NCI-H2107 treated with DMSO at 0.1 percent for 48 hours (cell line): ENCODE data around the gene PTH2R.
"Not testable (repeated sequence)": the region's sequence is repeated elsewhere in the genome, so short reads cannot be mapped to it uniquely, and the experiment has no call there.

Experiments used
- DNase-seq: peaks from one replicate; lab custom pipeline; 2025; ENCODE audit not compliant: unreplicated experiment; lab: John Stamatoyannopoulos, UW

Gene PTH2R

GRCh38 chr2:208389940-208390339 lies 16.7 kb upstream of the PTH2R start:
- DNase-seq, result no peak

- no peak for DNase-seq
These were observed 14.3 kb upstream of the PTH2R start for GRCh38 chr2:208392300-208392699.

GRCh38 chr2:208396796-208397195 lies 9.8 kb upstream of the PTH2R start:
- not testable (repeated sequence) for DNase-seq

GRCh38 chr2:208399201-208399600 lies 7.4 kb upstream of the PTH2R start:
- no peak for DNase-seq

- DNase-seq, result peak; percentile 59
These were observed 1.1 kb downstream of the PTH2R start for GRCh38 chr2:208407667-208408066.

- no peak for DNase-seq
These were observed 7.3 kb downstream of the PTH2R start for GRCh38 chr2:208413931-208414330.

- DNase-seq, result no peak
These were observed 8.7 kb downstream of the PTH2R start for GRCh38 chr2:208415255-208415654.

- DNase-seq, result no peak
These were observed 9.3 kb downstream of the PTH2R start for GRCh38 chr2:208415897-208416296.

- no peak for DNase-seq
These were observed 19.9 kb downstream of the PTH2R start for GRCh38 chr2:208426412-208427045.

GRCh38 chr2:208437755-208438154 lies 31.2 kb downstream of the PTH2R start:
- DNase-seq, result no peak

- no peak for DNase-seq
These were observed 34.1 kb downstream of the PTH2R start for GRCh38 chr2:208440716-208441115.

- DNase-seq, result no peak
These were observed 35.4 kb downstream of the PTH2R start for GRCh38 chr2:208441951-208442350.

- DNase-seq, result not testable (repeated sequence)
These were observed 40.9 kb downstream of the PTH2R start for GRCh38 chr2:208447447-208447846.

GRCh38 chr2:208451061-208451460 lies 44.5 kb downstream of the PTH2R start:
- DNase-seq, result no peak

GRCh38 chr2:208454861-208455260 lies 48.3 kb downstream of the PTH2R start:
- DNase-seq, result no peak

GRCh38 chr2:208463721-208464120 lies 57.1 kb downstream of the PTH2R start:
- DNase-seq, result no peak

GRCh38 chr2:208464205-208464604 lies 57.6 kb downstream of the PTH2R start:
- DNase-seq, result no peak

- DNase-seq, result peak; percentile 70
These were observed 59.7 kb downstream of the PTH2R start for GRCh38 chr2:208466151-208466919.

- DNase-seq, result no peak
These were observed 60.3 kb downstream of the PTH2R start for GRCh38 chr2:208466920-208467298.

- no peak for DNase-seq
These were observed 61.0 kb downstream of the PTH2R start for GRCh38 chr2:208467564-208467963.

GRCh38 chr2:208477741-208478140 lies 71.1 kb downstream of the PTH2R start:
- no peak for DNase-seq

GRCh38 chr2:208479342-208479741 lies 72.8 kb downstream of the PTH2R start:
- DNase-seq, result no peak

- not testable (repeated sequence) for DNase-seq
These were observed 75.4 kb downstream of the PTH2R start for GRCh38 chr2:208481945-208482344.
